Central memory CD8-positive, alpha-beta T cell (primary cell): ENCODE measurements around the gene SPOCK3.
"Not testable (repeated sequence)": the region's sequence is repeated elsewhere in the genome, so short reads cannot be mapped to it uniquely, and the experiment has no call there.

Experiments used
- ATAC-seq: fragments of 150-1000 bp; cut with Tn5 transposase; replicated peaks from 2 replicates; pipeline ENCODE4 v1.10.0; 2022; ENCODE audit warnings: mild to moderate bottlenecking, moderate FRiP score, moderate number of reproducible peaks; ENCODE audit not compliant: poor library complexity, severe bottlenecking; ENCODE audit errors: extremely low read depth
- DNase-seq, 2 donors: peaks; one replicate each; pipeline ENCODE4 v3.0.0; 2021; ENCODE audit warnings: low spot score in 2 of 2
- H3K27ac Mint-ChIP-seq: one replicate; pipeline ENCODE4 v1.8.0; 2022; ENCODE audit warnings: low read depth, mild to moderate bottlenecking, moderate library complexity, mixed read lengths
- H3K27me3 Mint-ChIP-seq: one replicate; pipeline ENCODE4 v1.8.0; 2022; ENCODE audit warnings: mixed read lengths
- H3K36me3 Mint-ChIP-seq: one replicate; pipeline ENCODE4 v1.8.0; 2022; ENCODE audit warnings: mild to moderate bottlenecking, moderate library complexity, mixed read lengths; ENCODE audit not compliant: insufficient read depth
- H3K4me1 Mint-ChIP-seq: one replicate; pipeline ENCODE4 v1.8.0; 2022; ENCODE audit warnings: mixed read lengths
- H3K4me3 Mint-ChIP-seq: one replicate; pipeline ENCODE4 v1.8.0; 2022; ENCODE audit warnings: mild to moderate bottlenecking, moderate library complexity, mixed read lengths
- H3K9me3 Mint-ChIP-seq: one replicate; pipeline ENCODE4 v1.8.0; 2022; ENCODE audit warnings: mixed read lengths

SPOCK3 gene

DNA sequence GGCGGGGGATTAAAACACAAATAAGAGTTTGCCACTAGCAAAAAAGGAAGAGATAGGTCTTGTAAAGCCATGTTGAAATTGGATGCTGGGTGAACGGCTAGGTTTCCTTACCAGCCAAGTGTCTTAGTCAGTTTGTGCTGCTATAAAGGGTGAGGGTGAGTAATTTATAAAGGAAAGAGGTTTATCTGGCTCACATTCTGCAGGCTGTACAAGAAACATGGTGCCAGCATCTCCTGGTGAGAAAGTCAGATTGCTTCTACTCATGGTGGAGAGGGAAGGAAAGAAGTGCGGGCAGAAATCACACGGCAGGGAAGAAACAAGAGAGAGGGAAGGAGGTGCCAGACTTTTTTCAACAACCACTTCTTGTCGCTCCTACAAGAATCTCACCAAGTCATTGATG is 507.5 kb downstream of the SPOCK3 start:
- H3K36me3 Mint-ChIP-seq = no peaks in the 10 kb centered on the region
- H3K27me3 Mint-ChIP-seq = no peaks in the 10 kb centered on the region
- no peak overlapping the region for H3K4me3 Mint-ChIP-seq
- ATAC-seq (no peak), DNase-seq (no peak)
- H3K4me1 Mint-ChIP-seq = no peaks in the 10 kb centered on the region
- no peak overlapping the region for H3K27ac Mint-ChIP-seq
- peaks cover 15% of the 10 kb centered on the region for H3K9me3 Mint-ChIP-seq

- ATAC-seq (no peak), DNase-seq (no peak)
- Mint-ChIP-seq H3K36me3 (no peaks in the 10 kb centered on the region), H3K4me3 (no peak overlapping the region), H3K27me3 (no peaks in the 10 kb centered on the region), H3K9me3 (peaks cover 29% of the 10 kb centered on the region), H3K27ac (no peak overlapping the region), H3K4me1 (no peaks in the 10 kb centered on the region)
Measured at GRCh38 chr4:166724369-166724768, 509.9 kb downstream of the SPOCK3 start.

GRCh38 chr4:166723532-166724140 is 510.7 kb downstream of the SPOCK3 start:
- no peak for ATAC-seq
- H3K9me3 Mint-ChIP-seq = peaks cover 35% of the 10 kb centered on the region
- H3K36me3 Mint-ChIP-seq = no peaks in the 10 kb centered on the region
- no peaks in the 10 kb centered on the region for H3K27me3 Mint-ChIP-seq
- H3K27ac Mint-ChIP-seq = no peak overlapping the region
- no peak overlapping the region for H3K4me3 Mint-ChIP-seq
- H3K4me1 Mint-ChIP-seq = no peaks in the 10 kb centered on the region
- DNase-seq = no peak

DNA sequence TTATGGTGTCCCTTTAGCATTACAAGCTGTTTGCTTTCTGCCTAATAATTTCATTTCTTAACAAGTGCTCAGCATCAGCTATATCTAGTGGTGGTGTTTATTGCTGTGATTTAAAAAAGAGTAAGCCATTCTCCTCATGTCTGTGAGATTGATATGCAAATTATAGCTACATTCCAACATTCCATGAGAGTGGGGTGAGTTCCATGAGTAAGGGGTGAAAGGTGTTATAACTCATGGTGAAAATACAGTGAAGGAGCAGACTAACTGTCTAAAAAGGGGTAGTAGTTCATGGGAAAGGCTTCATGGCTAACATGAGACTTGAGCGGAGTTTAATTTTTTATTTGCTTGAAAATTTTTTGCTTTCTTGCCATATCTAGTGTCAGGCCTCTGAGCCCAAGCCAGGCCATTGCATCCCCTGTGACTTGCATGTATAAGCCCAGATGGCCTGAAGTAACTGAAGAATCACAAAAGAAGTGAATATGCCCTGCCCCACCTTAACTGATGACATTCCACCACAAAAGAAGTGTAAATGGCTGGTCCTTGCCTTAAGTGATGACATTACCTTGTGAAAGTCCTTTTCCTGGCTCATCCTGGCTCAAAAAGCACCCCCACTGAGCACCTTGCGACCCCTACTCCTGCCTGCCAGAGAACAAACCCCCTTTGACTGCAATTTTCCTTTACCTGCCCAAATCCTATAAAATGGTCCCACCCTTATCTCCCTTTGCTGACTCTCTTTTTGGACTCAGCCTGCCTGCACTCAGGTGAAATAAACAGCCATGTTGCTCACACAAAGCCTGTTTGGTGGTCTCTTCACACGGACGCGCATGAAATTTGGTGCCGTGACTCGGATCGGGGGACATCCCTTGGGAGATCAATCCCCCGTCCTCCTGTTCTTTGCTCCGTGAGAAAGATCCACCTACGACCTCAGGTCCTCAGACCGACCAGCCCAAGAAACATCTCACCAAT is 518.3 kb downstream of the SPOCK3 start:
- H3K27ac Mint-ChIP-seq, H3K4me3 Mint-ChIP-seq, H3K36me3 Mint-ChIP-seq, ATAC-seq, H3K4me1 Mint-ChIP-seq, H3K27me3 Mint-ChIP-seq, DNase-seq: not testable (repeated sequence)
- peaks cover 65% of the 10 kb centered on the region for H3K9me3 Mint-ChIP-seq

DNA sequence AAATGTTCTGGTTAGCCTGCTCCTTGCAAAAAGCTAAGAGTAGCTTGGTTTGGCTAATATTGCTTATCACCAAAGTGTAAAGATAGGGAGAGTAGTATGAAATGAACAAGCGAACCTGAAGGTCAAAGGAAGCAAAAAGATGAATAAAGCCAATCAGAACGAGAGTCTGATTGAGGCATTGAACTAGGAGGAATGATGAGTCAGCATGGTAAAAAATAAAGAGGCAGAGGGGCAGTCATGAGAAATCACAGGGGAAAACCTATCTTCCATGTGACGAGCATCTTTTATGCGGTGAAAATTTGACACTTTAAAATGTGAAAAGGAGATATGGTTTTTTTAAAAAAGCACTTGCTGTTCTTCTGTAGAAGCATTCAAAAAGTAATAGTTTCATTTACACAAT is 533.7 kb downstream of the SPOCK3 start:
- H3K27ac Mint-ChIP-seq = no peak overlapping the region
- H3K4me3 Mint-ChIP-seq = no peak overlapping the region
- no peaks in the 10 kb centered on the region for H3K4me1 Mint-ChIP-seq
- no peaks in the 10 kb centered on the region for H3K36me3 Mint-ChIP-seq
- DNase-seq (no peak), ATAC-seq (no peak)
- peaks cover 26% of the 10 kb centered on the region for H3K9me3 Mint-ChIP-seq
- no peaks in the 10 kb centered on the region for H3K27me3 Mint-ChIP-seq

DNA sequence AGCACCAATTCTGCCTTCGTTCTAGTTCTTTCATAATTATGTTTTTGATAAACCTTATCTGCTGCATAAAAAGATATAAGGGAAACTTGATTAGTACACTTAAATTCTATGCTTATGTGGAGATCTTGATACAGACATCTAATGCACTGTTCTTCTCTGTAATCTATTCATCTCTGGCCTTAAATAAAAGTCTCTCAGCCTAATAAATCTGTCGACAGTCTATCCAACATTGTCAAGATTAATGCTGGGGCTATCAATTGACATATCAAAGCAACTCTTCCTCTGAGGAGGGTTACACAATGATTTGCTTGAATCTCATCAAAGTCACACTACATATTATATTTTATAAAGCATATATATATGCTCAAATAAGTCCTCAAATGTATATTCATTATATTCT is 545.5 kb downstream of the SPOCK3 start:
- Mint-ChIP-seq H3K27ac (no peak overlapping the region), H3K9me3 (peaks cover 20% of the 10 kb centered on the region), H3K4me1 (no peaks in the 10 kb centered on the region), H3K27me3 (no peaks in the 10 kb centered on the region), H3K4me3 (no peak overlapping the region), H3K36me3 (no peaks in the 10 kb centered on the region)
- DNase-seq = no peak
- ATAC-seq = no peak

- ATAC-seq (no peak), DNase-seq (no peak)
- Mint-ChIP-seq H3K36me3 (no peaks in the 10 kb centered on the region), H3K27ac (no peak overlapping the region), H3K27me3 (no peaks in the 10 kb centered on the region), H3K9me3 (peaks cover 20% of the 10 kb centered on the region), H3K4me3 (no peak overlapping the region), H3K4me1 (no peaks in the 10 kb centered on the region)
Measured at GRCh38 chr4:166687828-166688227, 546.5 kb downstream of the SPOCK3 start.
